Measurements from ENCODE around the gene EXOC6. TPM values are rescaled to one million over a fixed set of nuclear protein-coding genes. Genes with fewer than 3 reads are reported as not detected.

The EXOC6 gene
- total RNA-seq, 1 donor from 2014 or later: 21.7 TPM

GRCh38 chr10:92810934-92811532, 37.3 kb upstream of the EXOC6 start:
- Mint-ChIP-seq H3K27me3 (peaks cover 33% of the 10 kb centered on the region), H3K4me3 (ENCODE audit: low read depth) (no peak overlapping the region), H3K27ac (peak overlapping the region; percentile 17), H3K9me3 (ENCODE audit: low read depth) (no peaks in the 10 kb centered on the region), H3K36me3 (ENCODE audit: insufficient read depth) (no peaks in the 10 kb centered on the region), H3K4me1 (ENCODE audit: low read depth) (peaks cover 37% of the 10 kb centered on the region)
- TF ChIP-seq CTCF (IDR thresholded peaks at IDR 0.05; ENCODE audit: unreplicated experiment): no peak
- DNase-seq (ENCODE audit: low spot score, unreplicated experiment): no peak

- Mint-ChIP-seq H3K27me3 (peaks cover 32% of the 10 kb centered on the region), H3K27ac (peak overlapping the region; percentile 22), H3K9me3 (ENCODE audit: low read depth) (no peaks in the 10 kb centered on the region), H3K4me3 (ENCODE audit: low read depth) (no peak overlapping the region), H3K36me3 (ENCODE audit: insufficient read depth) (no peaks in the 10 kb centered on the region), H3K4me1 (ENCODE audit: low read depth) (peaks cover 32% of the 10 kb centered on the region)
- TF ChIP-seq CTCF (IDR thresholded peaks at IDR 0.05; ENCODE audit: unreplicated experiment): no peak
- no peak for DNase-seq (ENCODE audit: low spot score, unreplicated experiment)
Observed at GRCh38 chr10:92811986-92812385, 36.3 kb upstream of the EXOC6 start.

- Mint-ChIP-seq H3K27me3 (peaks cover 35% of the 10 kb centered on the region), H3K9me3 (ENCODE audit: low read depth) (no peaks in the 10 kb centered on the region), H3K4me1 (ENCODE audit: low read depth) (peaks cover 29% of the 10 kb centered on the region), H3K36me3 (ENCODE audit: insufficient read depth) (no peaks in the 10 kb centered on the region), H3K4me3 (ENCODE audit: low read depth) (no peak overlapping the region), H3K27ac (no peak overlapping the region)
- no peak for TF ChIP-seq CTCF (IDR thresholded peaks at IDR 0.05; ENCODE audit: unreplicated experiment)
- no peak for DNase-seq (ENCODE audit: low spot score, unreplicated experiment)
Observed at GRCh38 chr10:92813979-92814378, 34.3 kb upstream of the EXOC6 start.

- Mint-ChIP-seq H3K27ac (no peak overlapping the region), H3K27me3 (peaks cover 36% of the 10 kb centered on the region), H3K4me3 (ENCODE audit: low read depth) (no peak overlapping the region), H3K4me1 (ENCODE audit: low read depth) (peaks cover 28% of the 10 kb centered on the region), H3K36me3 (ENCODE audit: insufficient read depth) (no peaks in the 10 kb centered on the region), H3K9me3 (ENCODE audit: low read depth) (no peaks in the 10 kb centered on the region)
- TF ChIP-seq CTCF (IDR thresholded peaks at IDR 0.05; ENCODE audit: unreplicated experiment): no peak
- no peak for DNase-seq (ENCODE audit: low spot score, unreplicated experiment)
Observed at GRCh38 chr10:92814790-92815189, 33.5 kb upstream of the EXOC6 start.

GRCh38 chr10:92816091-92816531, 32.2 kb upstream of the EXOC6 start:
- H3K4me3 Mint-ChIP-seq (ENCODE audit: low read depth): no peak overlapping the region
- H3K36me3 Mint-ChIP-seq (ENCODE audit: insufficient read depth): no peaks in the 10 kb centered on the region
- TF ChIP-seq CTCF (IDR thresholded peaks at IDR 0.05; ENCODE audit: unreplicated experiment): no peak
- no peak for DNase-seq (ENCODE audit: low spot score, unreplicated experiment)
- peaks cover 15% of the 10 kb centered on the region for H3K4me1 Mint-ChIP-seq (ENCODE audit: low read depth)
- H3K9me3 Mint-ChIP-seq (ENCODE audit: low read depth): no peaks in the 10 kb centered on the region
- H3K27me3 Mint-ChIP-seq: peaks cover 38% of the 10 kb centered on the region
- H3K27ac Mint-ChIP-seq: no peak overlapping the region

All from progenitor cell of endocrine pancreas (in vitro differentiated cells).